ENCODE measurements around the gene CCDC40.

GRCh38 chr17:80070375-80071115 is 34.1 kb downstream of the CCDC40 start:
- TF ChIP-seq EZH2 (IDR thresholded peaks at IDR 0.05; ENCODE audit: borderline replicate concordance, insufficient read depth, low read depth, low read length, poor library complexity, severe bottlenecking) = no peak
- TF ChIP-seq CTCF (IDR thresholded peaks at IDR 0.05) = no peak

All from B cell (primary cell).